OCI-LY3 (cell line): Measurements from ENCODE around the gene IFNA17.

Source experiments
- CTCF ChIP-seq: fragments of 200-600, 300-600 bp; sonication (generic); IDR thresholded peaks from 2 replicates; pipeline ENCODE4 v1.5.1; 2014; ENCODE audit warnings: antibody characterized with exemption, low read length, low read depth
- EZH2phosphoT487 ChIP-seq: fragments of 200-600 bp; shearing (Covaris generic); IDR thresholded peaks from 2 replicates; pipeline ENCODE4 v1.6.1; 2018; ENCODE audit warnings: antibody characterized with exemption, mixed run types, low read depth

DNA sequence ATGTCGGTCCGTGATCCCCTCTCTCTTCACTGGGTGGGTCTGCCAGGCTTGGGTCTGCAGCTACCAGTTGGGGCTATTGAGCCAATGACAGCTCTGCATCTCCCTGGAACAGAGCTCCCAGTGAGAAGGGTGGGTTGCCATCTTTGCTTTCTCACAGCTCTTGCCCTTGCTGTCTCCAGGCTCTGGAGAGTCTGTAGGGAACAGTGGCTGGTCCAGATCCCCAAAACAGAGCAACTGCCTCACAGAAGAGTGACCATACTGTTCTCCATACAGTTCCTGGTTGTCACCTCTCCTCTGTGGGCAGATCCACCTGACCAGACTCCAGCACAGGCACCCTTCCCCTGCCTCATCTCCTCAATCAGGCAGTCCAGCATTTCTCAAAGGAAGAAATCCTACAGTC lies 5.2 kb upstream of the IFNA17 start:
- no peak for TF ChIP-seq CTCF
- no peak for TF ChIP-seq EZH2phosphoT487
